SK-N-SH (cell line): ENCODE measurements around the gene DTX3L. TPM values are rescaled to one million over a fixed set of nuclear protein-coding genes. Genes with fewer than 3 reads are reported as not detected.

Experiments
- CTCF ChIA-PET: fragments of 300-600, 350-600 bp; formaldehyde crosslinking; extraction: SDS; loops from one replicate; lab custom pipeline; 2021; lab: Yijun Ruan, JAX
- POLR2A ChIA-PET: fragments of 350-600 bp; sonication (Branson Sonifier 250); formaldehyde crosslinking; extraction: SDS; loops from one replicate; lab custom pipeline; 2020; ENCODE audit warnings: antibody characterized with exemption, inconsistent platforms; lab: Yijun Ruan, JAX
- DNase-seq: peaks from one replicate; pipeline ENCODE4 v3.0.0; 2012
- H2AFZ ChIP-seq: fragments of 200-600 bp; sonication (generic); 2 replicates; pipeline ENCODE4 v1.8.1; 2016; ENCODE audit warnings: antibody characterized with exemption, mild to moderate bottlenecking, low read depth
- H3F3A ChIP-seq: fragments of 200-600 bp; sonication (generic); replicated peaks from 2 replicates; pipeline ENCODE3; 2016; ENCODE audit warnings: antibody characterized with exemption, mild to moderate bottlenecking; ENCODE audit not compliant: insufficient read depth
- H3K27ac ChIP-seq, 2 experiments: fragments of 200-500 bp in 1 of 2; fragments of 200-600 bp in 1 of 2; sonication (Bioruptor generic) in 1 of 2; sonication (generic), shearing (Covaris generic) in 1 of 2; 2 replicates each; pipeline versions ENCODE4 v1.5.1 to v1.6.1; 2014 to 2016; ENCODE audit warnings: low read depth in 2 of 2, inconsistent platforms in 1 of 2, low read length in 1 of 2, mild to moderate bottlenecking in 1 of 2, mixed read lengths in 1 of 2
- H3K27me3 ChIP-seq: fragments of 200-600 bp; sonication (generic), shearing (Covaris generic); 2 replicates; pipeline ENCODE4 v1.6.1; 2016; ENCODE audit warnings: mixed run types; ENCODE audit not compliant: insufficient read depth
- H3K36me3 ChIP-seq, 2 experiments: fragments of 200-500 bp in 1 of 2; fragments of 200-600 bp in 1 of 2; sonication (Bioruptor generic) in 1 of 2; sonication (generic) in 1 of 2; replicated peaks in 1 of 2; 2 replicates each; pipeline versions ENCODE3 to v1.5.1; 2014 to 2016; ENCODE audit warnings: low read length in 1 of 2, mild to moderate bottlenecking in 1 of 2; ENCODE audit not compliant: insufficient read depth in 2 of 2, control insufficient read depth in 1 of 2
- H3K4me1 ChIP-seq, 2 experiments: fragments of 200-500 bp in 1 of 2; fragments of 200-600 bp in 1 of 2; sonication (Bioruptor generic) in 1 of 2; sonication (generic), shearing (Covaris generic) in 1 of 2; 2 replicates each; pipeline versions ENCODE4 v1.5.1 to v1.6.1; 2014 to 2016; ENCODE audit warnings: low read depth in 1 of 2, low read length in 1 of 2, mixed run types in 1 of 2; ENCODE audit not compliant: insufficient read depth in 2 of 2, control insufficient read depth in 1 of 2
- H3K4me2 ChIP-seq: fragments of 200-600 bp; sonication (generic), shearing (Covaris generic); 2 replicates; pipeline ENCODE4 v1.6.1; 2017; ENCODE audit warnings: mixed run types
- H3K4me3 ChIP-seq, 2 experiments: fragments of 200-500 bp in 1 of 2; fragments of 200-600 bp in 1 of 2; sonication (Bioruptor generic) in 1 of 2; sonication (generic), shearing (Covaris generic) in 1 of 2; 2 replicates each; pipeline versions ENCODE4 v1.5.1 to v1.8.1; 2014 to 2016; ENCODE audit warnings: low read depth in 2 of 2, inconsistent platforms in 1 of 2, low read length in 1 of 2, mild to moderate bottlenecking in 1 of 2, mixed read lengths in 1 of 2, moderate library complexity in 1 of 2
- H3K79me2 ChIP-seq: fragments of 200-600 bp; sonication (generic); 2 replicates; pipeline ENCODE4 v1.8.1; 2017; ENCODE audit warnings: mild to moderate bottlenecking; ENCODE audit not compliant: insufficient read depth
- H3K9ac ChIP-seq: fragments of 200-600 bp; sonication (generic); 2 replicates; pipeline ENCODE4 v1.6.1; 2017; ENCODE audit warnings: mixed run types
- H3K9me2 ChIP-seq: fragments of 200-600 bp; sonication (generic); 2 replicates; pipeline ENCODE4 v1.6.1; 2017; ENCODE audit warnings: mixed run types
- H3K9me3 ChIP-seq: fragments of 200-600 bp; sonication (generic); 2 replicates; pipeline ENCODE4 v1.6.1; 2017; ENCODE audit warnings: mixed run types, mild to moderate bottlenecking, moderate library complexity
- H4K20me1 ChIP-seq: fragments of 200-600 bp; sonication (generic); 2 replicates; pipeline ENCODE4 v1.6.1; 2017; ENCODE audit warnings: mild to moderate bottlenecking, mixed run types; ENCODE audit not compliant: insufficient read depth
- ELF1 ChIP-seq: IDR thresholded peaks from 2 replicates; pipeline ENCODE4 v1.4.0; 2012
- EP300 ChIP-seq, 2 experiments: IDR thresholded peaks; 2 replicates each; pipeline versions ENCODE4 v1.4.0 to v1.6.1; 2012; ENCODE audit warnings: borderline replicate concordance in 1 of 2, low read depth in 1 of 2, low read length in 1 of 2
- EZH2phosphoT487 ChIP-seq: fragments of 200-600 bp; sonication (generic); IDR thresholded peaks from 2 replicates; pipeline ENCODE4 v1.6.1; 2017; ENCODE audit warnings: low read depth, mixed run types, mild to moderate bottlenecking, antibody characterized with exemption, moderate library complexity, borderline replicate concordance
- FOXJ3 ChIP-seq: sonication (generic); formaldehyde crosslinking; IDR thresholded peaks from 2 replicates; pipeline ENCODE4 v1.5.1; 2020; ENCODE audit warnings: mild to moderate bottlenecking, missing genetic modification reagents
- JUND ChIP-seq: IDR thresholded peaks from 2 replicates; pipeline ENCODE4 v1.4.0; 2012
- MEF2A ChIP-seq: IDR thresholded peaks from 2 replicates; pipeline ENCODE4 v1.4.0; 2012; ENCODE audit warnings: low read depth, borderline replicate concordance
- POLR2AphosphoS5 ChIP-seq: IDR thresholded peaks from 2 replicates; pipeline ENCODE4 v1.6.1; 2012; ENCODE audit warnings: low read depth, low read length
- RAD21 ChIP-seq: IDR thresholded peaks from 2 replicates; pipeline ENCODE4 v1.6.1; 2012; ENCODE audit warnings: mild to moderate bottlenecking, low read length
- RCOR1 ChIP-seq: fragments of 150-350 bp; IDR thresholded peaks from 2 replicates; pipeline ENCODE4 v1.6.1; 2017; ENCODE audit warnings: antibody characterized with exemption, low read length
- RXRA ChIP-seq: IDR thresholded peaks from 2 replicates; pipeline ENCODE4 v1.4.0; 2012; ENCODE audit warnings: low read depth, mild to moderate bottlenecking, borderline replicate concordance
- SMC3 ChIP-seq: IDR thresholded peaks from 2 replicates; pipeline ENCODE4 v1.6.1; 2012; ENCODE audit warnings: low read depth, low read length, improper control_type of control experiment
- TAF1 ChIP-seq: IDR thresholded peaks from 2 replicates; pipeline ENCODE4 v1.6.1; 2012; ENCODE audit warnings: low read depth, mild to moderate bottlenecking, low read length, moderate library complexity, borderline replicate concordance
- TCF12 ChIP-seq: IDR thresholded peaks from 2 replicates; pipeline ENCODE4 v1.4.0; 2012
- WGBS: methylation state at CpG from one replicate; pipeline ENCODE4 v1.1.6; 2017; ENCODE audit warnings: low lambda C conversion rate; 5-methylcytosine and 5-hydroxymethylcytosine counted together
- polyA plus RNA-seq, 3 experiments: library from polyadenylated mRNA; depleted of rRNA; stranded (reverse); fragments of >200 nt; gene quantifications; 2 replicates each; pipeline ENCODE4 v1.2.3, GENCODE V29; 2012
- TF ChIP-seq, protein P1 (sequence below): IDR thresholded peaks from 2 replicates; pipeline ENCODE4 v1.4.0; 2012; ENCODE audit warnings: low read depth, borderline replicate concordance
- TF ChIP-seq, protein P2 (sequence below): IDR thresholded peaks from 2 replicates; pipeline ENCODE4; 2012
- TF ChIP-seq, protein P3 (sequence below): IDR thresholded peaks from 2 replicates; pipeline ENCODE4 v1.4.0; 2012; ENCODE audit warnings: low read depth, borderline replicate concordance
- TF ChIP-seq, protein P4 (sequence below): IDR thresholded peaks from 2 replicates; pipeline ENCODE4 v1.4.0; 2012; ENCODE audit warnings: low read depth
- TF ChIP-seq, protein P5 (sequence below): fragments of 150-350 bp; IDR thresholded peaks from 2 replicates; pipeline ENCODE4 v1.6.1; 2016; ENCODE audit warnings: mild to moderate bottlenecking, low read depth, low read length
- TF ChIP-seq, protein P6 (sequence below): fragments of 200-600 bp; sonication (generic); IDR thresholded peaks from 2 replicates; pipeline ENCODE4 v1.6.1; 2017; ENCODE audit warnings: antibody characterized with exemption, mild to moderate bottlenecking, moderate library complexity
- TF ChIP-seq, protein P7 (sequence below): IDR thresholded peaks from 2 replicates; pipeline ENCODE4 v1.6.1; 2012; ENCODE audit warnings: mild to moderate bottlenecking, low read depth, low read length, moderate library complexity

DTX3L gene
- polyA plus RNA-seq, 1 of the 3 experiments (the other 2 are of a cell fraction) = 2.7 TPM

DNA sequence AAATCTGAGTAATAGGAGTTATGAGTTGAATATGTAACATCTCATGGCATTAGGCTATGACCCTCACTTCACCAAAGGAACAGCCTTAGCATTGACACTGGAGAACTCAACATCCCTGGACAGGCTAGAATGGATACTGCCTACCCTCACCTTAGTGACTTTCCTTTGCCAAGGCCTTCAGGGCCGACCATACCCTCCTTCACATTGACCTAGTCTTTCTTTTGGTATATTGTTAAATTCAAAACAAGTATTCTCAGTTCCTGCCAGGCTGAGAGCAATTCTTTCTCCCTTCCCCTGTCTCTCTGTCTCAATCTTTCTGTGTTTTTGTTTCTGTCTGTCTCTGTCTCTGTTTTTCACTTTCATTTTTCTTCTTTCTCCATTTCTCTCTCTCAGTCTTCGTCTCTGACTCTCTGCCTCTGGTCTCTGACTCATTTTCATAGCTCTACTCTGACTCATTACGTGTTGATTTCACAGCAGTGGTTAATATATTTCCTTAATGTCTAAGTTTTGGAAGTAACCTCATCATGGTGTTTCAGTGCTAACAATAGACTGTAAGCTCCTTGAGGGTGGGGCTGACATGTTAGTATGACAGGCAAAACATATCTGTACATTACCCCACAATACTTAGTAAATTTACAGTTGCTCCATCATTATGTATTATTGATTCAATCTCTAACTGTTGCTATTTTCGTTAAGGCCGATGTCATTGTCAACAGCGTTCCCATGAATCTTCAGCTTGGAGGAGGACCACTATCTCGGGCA, 45.8 kb downstream of the DTX3L start (continued):
- TF ChIP-seq EP300 (IDR thresholded peaks at IDR 0.05; ENCODE audit: borderline replicate concordance in 1 of 2, low read depth in 1 of 2, low read length in 1 of 2) (no peak), MEF2A (no peak), TAF1 (no peak), POLR2AphosphoS5 (peak; percentile 25; the same call in 1 of the 2 replicates)
- TF ChIP-seq, protein P1, sequence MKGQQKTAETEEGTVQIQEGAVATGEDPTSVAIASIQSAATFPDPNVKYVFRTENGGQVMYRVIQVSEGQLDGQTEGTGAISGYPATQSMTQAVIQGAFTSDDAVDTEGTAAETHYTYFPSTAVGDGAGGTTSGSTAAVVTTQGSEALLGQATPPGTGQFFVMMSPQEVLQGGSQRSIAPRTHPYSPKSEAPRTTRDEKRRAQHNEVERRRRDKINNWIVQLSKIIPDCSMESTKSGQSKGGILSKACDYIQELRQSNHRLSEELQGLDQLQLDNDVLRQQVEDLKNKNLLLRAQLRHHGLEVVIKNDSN = no peak
- TF ChIP-seq, protein P2, sequence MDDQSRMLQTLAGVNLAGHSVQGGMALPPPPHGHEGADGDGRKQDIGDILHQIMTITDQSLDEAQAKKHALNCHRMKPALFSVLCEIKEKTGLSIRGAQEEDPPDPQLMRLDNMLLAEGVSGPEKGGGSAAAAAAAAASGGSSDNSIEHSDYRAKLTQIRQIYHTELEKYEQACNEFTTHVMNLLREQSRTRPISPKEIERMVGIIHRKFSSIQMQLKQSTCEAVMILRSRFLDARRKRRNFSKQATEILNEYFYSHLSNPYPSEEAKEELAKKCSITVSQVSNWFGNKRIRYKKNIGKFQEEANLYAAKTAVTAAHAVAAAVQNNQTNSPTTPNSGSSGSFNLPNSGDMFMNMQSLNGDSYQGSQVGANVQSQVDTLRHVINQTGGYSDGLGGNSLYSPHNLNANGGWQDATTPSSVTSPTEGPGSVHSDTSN = peak; percentile 34; the same call in 1 of the 2 replicates
- TF ChIP-seq, all 33 proteins: peak for 5

DNA sequence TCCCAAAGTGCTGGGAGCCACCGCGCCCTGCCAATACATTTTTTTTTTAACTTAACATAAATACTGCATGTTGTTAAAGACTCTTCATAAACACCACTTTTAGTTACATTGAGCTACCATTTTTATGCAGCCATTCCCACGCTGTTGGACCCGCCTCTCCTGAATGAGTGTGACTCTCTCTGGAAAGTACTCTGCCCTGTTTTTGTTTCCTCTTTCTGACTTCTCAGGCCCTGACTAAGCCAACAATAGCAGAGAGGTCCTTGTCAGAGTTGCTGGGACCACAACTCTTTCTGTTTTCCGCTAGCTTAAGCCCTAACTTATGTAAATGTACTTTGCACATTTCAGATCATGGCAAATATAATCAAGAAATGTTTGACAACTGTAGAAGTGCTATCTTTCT, 48.6 kb downstream of the DTX3L start:
- no peak overlapping the region for H3K4me2 ChIP-seq
- no peaks in the 10 kb centered on the region for H4K20me1 ChIP-seq
- H3K27me3 ChIP-seq = no peaks in the 10 kb centered on the region
- H3K9me3 ChIP-seq = no peaks in the 10 kb centered on the region
- no peak overlapping the region for H3K27ac ChIP-seq
- ChIA-PET CTCF (no interaction called here), POLR2A (no interaction called here)
- no peaks in the 10 kb centered on the region for H3K79me2 ChIP-seq
- no peaks in the 10 kb centered on the region for H3F3A ChIP-seq
- WGBS = 88% methylated on average over 5 of the region's 5 CpGs
- H3K4me3 ChIP-seq = no peak overlapping the region
- H3K9ac ChIP-seq = no peak overlapping the region
- H3K4me1 ChIP-seq = no peaks in the 10 kb centered on the region
- H3K36me3 ChIP-seq = no peaks in the 10 kb centered on the region
- DNase-seq = no peak
- H2AFZ ChIP-seq = no peak overlapping the region
- no peaks in the 10 kb centered on the region for H3K9me2 ChIP-seq
- TF ChIP-seq TCF12 = no peak
- TF ChIP-seq, protein P3, sequence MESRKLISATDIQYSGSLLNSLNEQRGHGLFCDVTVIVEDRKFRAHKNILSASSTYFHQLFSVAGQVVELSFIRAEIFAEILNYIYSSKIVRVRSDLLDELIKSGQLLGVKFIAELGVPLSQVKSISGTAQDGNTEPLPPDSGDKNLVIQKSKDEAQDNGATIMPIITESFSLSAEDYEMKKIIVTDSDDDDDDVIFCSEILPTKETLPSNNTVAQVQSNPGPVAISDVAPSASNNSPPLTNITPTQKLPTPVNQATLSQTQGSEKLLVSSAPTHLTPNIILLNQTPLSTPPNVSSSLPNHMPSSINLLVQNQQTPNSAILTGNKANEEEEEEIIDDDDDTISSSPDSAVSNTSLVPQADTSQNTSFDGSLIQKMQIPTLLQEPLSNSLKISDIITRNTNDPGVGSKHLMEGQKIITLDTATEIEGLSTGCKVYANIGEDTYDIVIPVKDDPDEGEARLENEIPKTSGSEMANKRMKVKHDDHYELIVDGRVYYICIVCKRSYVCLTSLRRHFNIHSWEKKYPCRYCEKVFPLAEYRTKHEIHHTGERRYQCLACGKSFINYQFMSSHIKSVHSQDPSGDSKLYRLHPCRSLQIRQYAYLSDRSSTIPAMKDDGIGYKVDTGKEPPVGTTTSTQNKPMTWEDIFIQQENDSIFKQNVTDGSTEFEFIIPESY = no peak
- TF ChIP-seq, protein P4, sequence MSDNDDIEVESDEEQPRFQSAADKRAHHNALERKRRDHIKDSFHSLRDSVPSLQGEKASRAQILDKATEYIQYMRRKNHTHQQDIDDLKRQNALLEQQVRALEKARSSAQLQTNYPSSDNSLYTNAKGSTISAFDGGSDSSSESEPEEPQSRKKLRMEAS = no peak
- no peak for TF ChIP-seq RAD21
- TF ChIP-seq, protein P5, sequence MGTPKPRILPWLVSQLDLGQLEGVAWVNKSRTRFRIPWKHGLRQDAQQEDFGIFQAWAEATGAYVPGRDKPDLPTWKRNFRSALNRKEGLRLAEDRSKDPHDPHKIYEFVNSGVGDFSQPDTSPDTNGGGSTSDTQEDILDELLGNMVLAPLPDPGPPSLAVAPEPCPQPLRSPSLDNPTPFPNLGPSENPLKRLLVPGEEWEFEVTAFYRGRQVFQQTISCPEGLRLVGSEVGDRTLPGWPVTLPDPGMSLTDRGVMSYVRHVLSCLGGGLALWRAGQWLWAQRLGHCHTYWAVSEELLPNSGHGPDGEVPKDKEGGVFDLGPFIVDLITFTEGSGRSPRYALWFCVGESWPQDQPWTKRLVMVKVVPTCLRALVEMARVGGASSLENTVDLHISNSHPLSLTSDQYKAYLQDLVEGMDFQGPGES = no peak
- TF ChIP-seq, protein P6, sequence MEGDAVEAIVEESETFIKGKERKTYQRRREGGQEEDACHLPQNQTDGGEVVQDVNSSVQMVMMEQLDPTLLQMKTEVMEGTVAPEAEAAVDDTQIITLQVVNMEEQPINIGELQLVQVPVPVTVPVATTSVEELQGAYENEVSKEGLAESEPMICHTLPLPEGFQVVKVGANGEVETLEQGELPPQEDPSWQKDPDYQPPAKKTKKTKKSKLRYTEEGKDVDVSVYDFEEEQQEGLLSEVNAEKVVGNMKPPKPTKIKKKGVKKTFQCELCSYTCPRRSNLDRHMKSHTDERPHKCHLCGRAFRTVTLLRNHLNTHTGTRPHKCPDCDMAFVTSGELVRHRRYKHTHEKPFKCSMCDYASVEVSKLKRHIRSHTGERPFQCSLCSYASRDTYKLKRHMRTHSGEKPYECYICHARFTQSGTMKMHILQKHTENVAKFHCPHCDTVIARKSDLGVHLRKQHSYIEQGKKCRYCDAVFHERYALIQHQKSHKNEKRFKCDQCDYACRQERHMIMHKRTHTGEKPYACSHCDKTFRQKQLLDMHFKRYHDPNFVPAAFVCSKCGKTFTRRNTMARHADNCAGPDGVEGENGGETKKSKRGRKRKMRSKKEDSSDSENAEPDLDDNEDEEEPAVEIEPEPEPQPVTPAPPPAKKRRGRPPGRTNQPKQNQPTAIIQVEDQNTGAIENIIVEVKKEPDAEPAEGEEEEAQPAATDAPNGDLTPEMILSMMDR = no peak
- TF ChIP-seq JUND = no peak
- no peak for TF ChIP-seq TAF1
- no peak for TF ChIP-seq RCOR1
- TF ChIP-seq SMC3 = no peak
- TF ChIP-seq ELF1 = no peak
- TF ChIP-seq MEF2A = no peak
- no peak for TF ChIP-seq RXRA
- TF ChIP-seq EZH2phosphoT487 = no peak
- TF ChIP-seq FOXJ3 (CRISPR knock-in tag) = no peak
- TF ChIP-seq, protein P7, sequence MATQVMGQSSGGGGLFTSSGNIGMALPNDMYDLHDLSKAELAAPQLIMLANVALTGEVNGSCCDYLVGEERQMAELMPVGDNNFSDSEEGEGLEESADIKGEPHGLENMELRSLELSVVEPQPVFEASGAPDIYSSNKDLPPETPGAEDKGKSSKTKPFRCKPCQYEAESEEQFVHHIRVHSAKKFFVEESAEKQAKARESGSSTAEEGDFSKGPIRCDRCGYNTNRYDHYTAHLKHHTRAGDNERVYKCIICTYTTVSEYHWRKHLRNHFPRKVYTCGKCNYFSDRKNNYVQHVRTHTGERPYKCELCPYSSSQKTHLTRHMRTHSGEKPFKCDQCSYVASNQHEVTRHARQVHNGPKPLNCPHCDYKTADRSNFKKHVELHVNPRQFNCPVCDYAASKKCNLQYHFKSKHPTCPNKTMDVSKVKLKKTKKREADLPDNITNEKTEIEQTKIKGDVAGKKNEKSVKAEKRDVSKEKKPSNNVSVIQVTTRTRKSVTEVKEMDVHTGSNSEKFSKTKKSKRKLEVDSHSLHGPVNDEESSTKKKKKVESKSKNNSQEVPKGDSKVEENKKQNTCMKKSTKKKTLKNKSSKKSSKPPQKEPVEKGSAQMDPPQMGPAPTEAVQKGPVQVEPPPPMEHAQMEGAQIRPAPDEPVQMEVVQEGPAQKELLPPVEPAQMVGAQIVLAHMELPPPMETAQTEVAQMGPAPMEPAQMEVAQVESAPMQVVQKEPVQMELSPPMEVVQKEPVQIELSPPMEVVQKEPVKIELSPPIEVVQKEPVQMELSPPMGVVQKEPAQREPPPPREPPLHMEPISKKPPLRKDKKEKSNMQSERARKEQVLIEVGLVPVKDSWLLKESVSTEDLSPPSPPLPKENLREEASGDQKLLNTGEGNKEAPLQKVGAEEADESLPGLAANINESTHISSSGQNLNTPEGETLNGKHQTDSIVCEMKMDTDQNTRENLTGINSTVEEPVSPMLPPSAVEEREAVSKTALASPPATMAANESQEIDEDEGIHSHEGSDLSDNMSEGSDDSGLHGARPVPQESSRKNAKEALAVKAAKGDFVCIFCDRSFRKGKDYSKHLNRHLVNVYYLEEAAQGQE = no peak
